IPS-15b (cell line): ENCODE data around the gene HTT-AS.

ENCODE experiments used
- H3K27me3 ChIP-seq: one replicate; pipeline ENCODE4 v1.6.1; 2013; ENCODE audit warnings: low read length; ENCODE audit not compliant: control insufficient read depth, insufficient read depth
- H3K36me3 ChIP-seq: one replicate; pipeline ENCODE4 v1.6.1; 2013; ENCODE audit warnings: low read length; ENCODE audit not compliant: control insufficient read depth, insufficient read depth
- H3K4me1 ChIP-seq: one replicate; pipeline ENCODE4 v1.6.1; 2013; ENCODE audit warnings: mild to moderate bottlenecking, low read length; ENCODE audit not compliant: control insufficient read depth, insufficient read depth
- H3K4me3 ChIP-seq: one replicate; pipeline ENCODE4 v1.5.1; 2013; ENCODE audit warnings: low read depth, low read length
- H3K9ac ChIP-seq: one replicate; pipeline ENCODE4 v1.6.1; 2013; ENCODE audit warnings: low read depth, mild to moderate bottlenecking, low read length
- H3K9me3 ChIP-seq: one replicate; pipeline ENCODE4 v1.6.1; 2013; ENCODE audit warnings: mild to moderate bottlenecking, low read length; ENCODE audit not compliant: control insufficient read depth, insufficient read depth

Gene HTT-AS

GRCh38 chr4:3046162-3046561 lies 28.2 kb downstream of the HTT-AS start:
- no peaks in the 10 kb centered on the region for H3K36me3 ChIP-seq
- no peaks in the 10 kb centered on the region for H3K27me3 ChIP-seq
- no peak overlapping the region for H3K9ac ChIP-seq
- no peaks in the 10 kb centered on the region for H3K4me1 ChIP-seq
- no peak overlapping the region for H3K4me3 ChIP-seq
- no peaks in the 10 kb centered on the region for H3K9me3 ChIP-seq

- Histone ChIP-seq H3K27me3 (no peaks in the 10 kb centered on the region), H3K4me3 (no peak overlapping the region), H3K9ac (no peak overlapping the region), H3K4me1 (no peaks in the 10 kb centered on the region), H3K9me3 (no peaks in the 10 kb centered on the region), H3K36me3 (no peaks in the 10 kb centered on the region)
These were observed 29.2 kb downstream of the HTT-AS start for GRCh38 chr4:3044870-3045819.

GRCh38 chr4:3043282-3044020 lies 30.9 kb downstream of the HTT-AS start:
- no peak overlapping the region for H3K9ac ChIP-seq
- H3K36me3 ChIP-seq: no peaks in the 10 kb centered on the region
- no peaks in the 10 kb centered on the region for H3K27me3 ChIP-seq
- no peaks in the 10 kb centered on the region for H3K9me3 ChIP-seq
- H3K4me1 ChIP-seq: no peaks in the 10 kb centered on the region
- H3K4me3 ChIP-seq: no peak overlapping the region

- Histone ChIP-seq H3K4me3 (no peak overlapping the region), H3K4me1 (no peaks in the 10 kb centered on the region), H3K9ac (no peak overlapping the region)
These were observed 32.1 kb downstream of the HTT-AS start for GRCh38 chr4:3042226-3042625.

GRCh38 chr4:3041192-3042142 lies 32.9 kb downstream of the HTT-AS start:
- Histone ChIP-seq H3K27me3 (no peaks in the 10 kb centered on the region), H3K4me1 (no peaks in the 10 kb centered on the region), H3K9ac (no peak overlapping the region), H3K9me3 (no peaks in the 10 kb centered on the region), H3K4me3 (no peak overlapping the region), H3K36me3 (no peaks in the 10 kb centered on the region)

More at GRCh38 chr4:3042226-3042625, 32.1 kb downstream of the HTT-AS start:
- no peaks in the 10 kb centered on the region for H3K36me3 ChIP-seq
- no peaks in the 10 kb centered on the region for H3K9me3 ChIP-seq
- H3K27me3 ChIP-seq: no peaks in the 10 kb centered on the region

- Histone ChIP-seq H3K9me3 (no peaks in the 10 kb centered on the region), H3K36me3 (no peaks in the 10 kb centered on the region), H3K4me3 (no peak overlapping the region), H3K27me3 (no peaks in the 10 kb centered on the region), H3K4me1 (no peaks in the 10 kb centered on the region), H3K9ac (no peak overlapping the region)
These were observed 33.7 kb downstream of the HTT-AS start for GRCh38 chr4:3040452-3041191.

- Histone ChIP-seq H3K4me1 (no peaks in the 10 kb centered on the region), H3K9ac (no peak overlapping the region), H3K4me3 (no peak overlapping the region), H3K9me3 (no peaks in the 10 kb centered on the region), H3K27me3 (no peaks in the 10 kb centered on the region), H3K36me3 (no peaks in the 10 kb centered on the region)
These were observed 34.5 kb downstream of the HTT-AS start for GRCh38 chr4:3039706-3040366.

DNA sequence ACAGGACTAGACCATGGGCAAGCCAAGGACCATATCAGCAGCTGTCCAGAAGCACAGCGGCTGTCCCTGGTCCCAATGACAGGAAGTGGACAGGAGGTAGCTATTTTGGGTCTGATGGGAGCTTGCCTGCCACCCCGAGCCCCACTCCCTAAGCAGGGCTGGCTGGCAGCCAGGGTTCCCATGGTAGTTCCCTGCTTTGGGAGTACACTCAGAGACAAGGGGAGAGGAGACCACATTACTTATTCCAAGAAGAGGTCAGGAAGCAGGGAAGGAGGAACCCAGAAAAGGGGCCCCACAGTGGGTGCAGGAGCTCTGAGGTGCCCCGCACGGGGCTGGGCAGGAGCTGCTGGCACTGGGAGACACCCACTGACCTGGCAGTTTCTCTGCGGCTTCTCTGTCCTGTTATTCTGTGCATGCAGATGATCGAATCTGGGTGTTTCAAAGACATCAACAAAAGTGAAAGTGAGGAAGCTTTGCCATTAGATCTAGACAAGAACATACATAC lies 36.3 kb downstream of the HTT-AS start:
- H3K4me1 ChIP-seq: no peaks in the 10 kb centered on the region
- no peak overlapping the region for H3K9ac ChIP-seq
- H3K4me3 ChIP-seq: no peak overlapping the region
- H3K27me3 ChIP-seq: no peaks in the 10 kb centered on the region
- H3K9me3 ChIP-seq: no peaks in the 10 kb centered on the region
- H3K36me3 ChIP-seq: no peaks in the 10 kb centered on the region

GRCh38 chr4:3036131-3036952 lies 38.0 kb downstream of the HTT-AS start:
- no peaks in the 10 kb centered on the region for H3K27me3 ChIP-seq
- H3K4me3 ChIP-seq: no peak overlapping the region
- no peaks in the 10 kb centered on the region for H3K9me3 ChIP-seq
- H3K36me3 ChIP-seq: no peaks in the 10 kb centered on the region
- no peak overlapping the region for H3K9ac ChIP-seq
- no peaks in the 10 kb centered on the region for H3K4me1 ChIP-seq

DNA sequence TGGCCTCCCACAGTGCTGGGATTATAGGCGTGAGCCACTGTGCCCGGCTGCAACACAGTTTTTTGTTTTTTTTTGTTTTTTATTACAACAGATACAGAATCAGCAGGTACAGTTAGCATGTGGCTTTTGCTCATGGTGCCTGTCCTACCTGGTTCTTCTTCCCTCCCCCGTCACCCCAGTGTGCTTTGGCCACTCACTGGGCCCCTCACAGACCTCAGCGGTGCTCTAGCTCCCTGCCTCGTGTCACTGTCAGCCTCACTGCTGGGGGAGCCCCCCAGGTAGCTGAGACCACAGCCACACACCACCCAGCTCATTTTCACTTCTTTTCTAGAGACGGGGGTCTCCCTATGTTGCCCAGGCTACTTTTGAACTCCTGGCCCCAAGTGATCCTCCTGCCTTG lies 38.7 kb downstream of the HTT-AS start:
- H3K4me3 ChIP-seq: no peak overlapping the region
- H3K9ac ChIP-seq: no peak overlapping the region
- H3K4me1 ChIP-seq: no peaks in the 10 kb centered on the region
- H3K27me3 ChIP-seq: no peaks in the 10 kb centered on the region
- no peaks in the 10 kb centered on the region for H3K9me3 ChIP-seq
- H3K36me3 ChIP-seq: no peaks in the 10 kb centered on the region
